K562 (cell line): ENCODE data around the gene IGF2R. TPM values are rescaled to one million over a fixed set of nuclear protein-coding genes. Genes with fewer than 3 reads are reported as not detected.

Experiments used
- ATAC-seq: fragments of 200-7000 bp; cut with Tn5 transposase; 3 replicates; pipeline ENCODE4 v1.9.1; 2020; ENCODE audit warnings: moderate library complexity
- BruUV-seq: library from RNA; stranded (reverse); fragments of 400-500 nt; replicated peaks from 2 replicates; lab custom pipeline; 2021; lab: Mats Ljungman, UMichigan
- CTCF ChIA-PET: fragments of 300-600 bp; formaldehyde crosslinking; extraction: SDS; loops from one replicate; lab custom pipeline; 2021; ENCODE audit warnings: low intra/inter-chr PET ratio; lab: Yijun Ruan, JAX
- POLR2A ChIA-PET: fragments of 300-600, 350-650 bp; sonication (Branson Sonifier 250); formaldehyde crosslinking; extraction: SDS; loops from one replicate; lab custom pipeline; 2021; ENCODE audit warnings: antibody characterized with exemption, inconsistent platforms; lab: Yijun Ruan, JAX
- DNase-seq, 4 experiments: peaks; one replicate each; pipeline versions ENCODE4 v3.0.0 to v3.0.0-alpha.2; 2011 to 2018; ENCODE audit warnings: low spot score in 3 of 4, mixed read lengths in 3 of 4; ENCODE audit errors: extremely low read depth in 1 of 4
- FAIRE-seq: peaks from 2 replicates; lab custom pipeline; 2011; peaks lifted over from hg19 to GRCh38; lab: Jason Lieb, UNC
- H2AFZ ChIP-seq: 2 replicates; pipeline ENCODE4 v1.6.0; 2011; ENCODE audit warnings: low read depth, low read length, control low read depth, inconsistent platforms
- H3K27ac ChIP-seq: fragments of 200-600 bp; 3 replicates; pipeline ENCODE4 v1.8.0; 2011; ENCODE audit warnings: low read depth, mild to moderate bottlenecking, control low read depth, inconsistent platforms, low read length, moderate library complexity, mixed read lengths; ENCODE audit errors: extremely low read depth
- H3K27me3 ChIP-seq, 2 experiments: fragments of 300-600 bp in 1 of 2; 2 replicates in 1 of 2; 3 replicates in 1 of 2; pipeline versions ENCODE4 v1.6.0 to v1.8.0; 2011; ENCODE audit warnings: inconsistent platforms in 2 of 2, low read length in 2 of 2, mild to moderate bottlenecking in 1 of 2, mixed read lengths in 1 of 2, moderate library complexity in 1 of 2; ENCODE audit not compliant: control insufficient read depth in 2 of 2, insufficient read depth in 2 of 2
- H3K36me3 ChIP-seq: fragments of 300-600 bp; 3 replicates; pipeline ENCODE4 v1.8.0; 2011; ENCODE audit warnings: mild to moderate bottlenecking, low read length, inconsistent platforms; ENCODE audit not compliant: control insufficient read depth, insufficient read depth
- H3K4me1 ChIP-seq, 2 experiments: fragments of 200-600 bp in 1 of 2; replicated peaks in 1 of 2; 2 replicates in 1 of 2; 3 replicates in 1 of 2; pipeline versions ENCODE4 v1.5.1 to v1.8.0; 2011; ENCODE audit warnings: inconsistent platforms in 2 of 2, low read length in 2 of 2, mild to moderate bottlenecking in 1 of 2, mixed read lengths in 1 of 2, moderate library complexity in 1 of 2; ENCODE audit not compliant: control insufficient read depth in 2 of 2, insufficient read depth in 2 of 2
- H3K4me2 ChIP-seq: 2 replicates; pipeline ENCODE4 v1.6.1; 2011; ENCODE audit warnings: low read length, control low read depth, inconsistent platforms, mixed read lengths; ENCODE audit not compliant: insufficient read depth
- H3K4me3 ChIP-seq: fragments of 200-600 bp; sonication (generic), shearing (Covaris generic); 2 replicates; pipeline ENCODE4 v1.5.1; 2016; ENCODE audit warnings: control low read depth, inconsistent platforms
- H3K79me2 ChIP-seq: fragments of 200-600 bp; 3 replicates; pipeline ENCODE4 v1.8.0; 2011; ENCODE audit warnings: low read length, inconsistent platforms; ENCODE audit not compliant: control insufficient read depth, insufficient read depth
- H3K9ac ChIP-seq, 2 experiments: 2 replicates each; pipeline versions ENCODE4 v1.6.0 to v1.6.1; 2011; ENCODE audit warnings: low read depth in 2 of 2, low read length in 2 of 2, control low read depth in 1 of 2, inconsistent platforms in 1 of 2, mild to moderate bottlenecking in 1 of 2, mixed read lengths in 1 of 2; ENCODE audit not compliant: insufficient read depth in 1 of 2
- H3K9me1 ChIP-seq: one replicate; pipeline ENCODE4 v1.6.0; 2011; ENCODE audit warnings: inconsistent platforms, mild to moderate bottlenecking, low read length, moderate library complexity; ENCODE audit not compliant: control insufficient read depth, insufficient read depth
- H3K9me3 ChIP-seq: replicated peaks from 2 replicates; pipeline ENCODE4 v1.5.1; 2011; ENCODE audit warnings: low read depth, low read length, inconsistent platforms; ENCODE audit not compliant: control insufficient read depth, insufficient read depth
- H4K20me1 ChIP-seq: replicated peaks from 2 replicates; pipeline ENCODE4 v1.6.1; 2011; ENCODE audit warnings: low read length, inconsistent platforms, mixed read lengths; ENCODE audit not compliant: control insufficient read depth, insufficient read depth
- HMG20A ChIP-seq: fragments of 450-650 bp; formaldehyde crosslinking; conservative IDR thresholded peaks from 2 replicates; pipeline ENCODE4 v1.4.0; 2020; ENCODE audit warnings: mild to moderate bottlenecking, mixed read lengths
- MEF2A ChIP-seq: IDR thresholded peaks from 2 replicates; pipeline ENCODE4 v1.6.1; 2011; ENCODE audit warnings: low read depth, mild to moderate bottlenecking, low read length, moderate library complexity; ENCODE audit not compliant: control insufficient read depth
- PHTF2 ChIP-seq: fragments of 250-450 bp; sonication (Bioruptor Pico); IDR thresholded peaks from 2 replicates; pipeline ENCODE4 v1.5.0; 2021; ENCODE audit warnings: mild to moderate bottlenecking
- SAFB2 ChIP-seq: fragments of 200-400 bp; formaldehyde crosslinking; IDR thresholded peaks from 2 replicates; pipeline ENCODE4 v1.6.1; 2018; ENCODE audit warnings: borderline replicate concordance, low read length, low read depth, moderate library complexity; ENCODE audit not compliant: severe bottlenecking
- SPI1 ChIP-seq: IDR thresholded peaks from 2 replicates; pipeline ENCODE4 v1.6.1; 2011; ENCODE audit warnings: low read depth, low read length, control low read depth, borderline replicate concordance
- SRF ChIP-seq, 2 experiments: fragments of 250-450, 450-650 bp in 1 of 2; sonication (Bioruptor Pico) in 1 of 2; sonication (generic) in 1 of 2; formaldehyde crosslinking; IDR thresholded peaks; 2 replicates each; pipeline versions ENCODE4 v1.5.0 to v1.5.1; 2020 to 2022; ENCODE audit warnings: mild to moderate bottlenecking in 1 of 2, missing genetic modification reagents in 1 of 2
- TCF7 ChIP-seq: sonication (generic); IDR thresholded peaks from 2 replicates; pipeline ENCODE4 v1.6.1; 2016; ENCODE audit warnings: antibody characterized with exemption, borderline replicate concordance
- TRIM28 ChIP-seq: fragments of 450-650 bp; IDR thresholded peaks from 2 replicates; pipeline ENCODE4 v1.6.1; 2017
- TSC22D4 ChIP-seq: fragments of 450-650 bp; IDR thresholded peaks from 2 replicates; pipeline ENCODE4 v1.6.1; 2016; ENCODE audit warnings: missing genetic modification characterization, missing biosample characterization, control low read depth
- U2AF1 ChIP-seq: fragments of 200-400 bp; formaldehyde crosslinking; optimal IDR thresholded peaks from 2 replicates; pipeline ENCODE3; 2017; ENCODE audit warnings: mild to moderate bottlenecking, low read depth, low read length, moderate library complexity
- ZBTB2 ChIP-seq: fragments of 450-650 bp; IDR thresholded peaks from 2 replicates; pipeline ENCODE4 v1.6.1; 2016; ENCODE audit warnings: antibody characterized with exemption
- ZFP1 ChIP-seq: fragments of 450-650 bp; formaldehyde crosslinking; IDR thresholded peaks from 2 replicates; pipeline ENCODE4 v1.4.0; 2020; ENCODE audit warnings: mild to moderate bottlenecking, mixed read lengths
- ZFP36 ChIP-seq: fragments of 150-350 bp; IDR thresholded peaks from 2 replicates; pipeline ENCODE4 v1.6.1; 2018; ENCODE audit warnings: low read length, low read depth; ENCODE audit not compliant: partially characterized antibody
- ZFP91 ChIP-seq: sonication (generic); formaldehyde crosslinking; IDR thresholded peaks from 2 replicates; pipeline ENCODE4 v1.8.0; 2022; ENCODE audit warnings: mild to moderate bottlenecking, missing genetic modification reagents
- ZNF140 ChIP-seq: fragments of 250-450 bp; sonication (Bioruptor Pico); IDR thresholded peaks from 2 replicates; pipeline ENCODE4 v1.8.0; 2021; ENCODE audit warnings: moderate library complexity, mild to moderate bottlenecking, inconsistent platforms
- ZNF184 ChIP-seq: sonication (generic); formaldehyde crosslinking; IDR thresholded peaks from 2 replicates; pipeline ENCODE4 v1.5.0; 2020; ENCODE audit warnings: missing genetic modification reagents
- WGBS: fragments of 100-300 bp; shearing (Covaris generic); methylation state at CpG from one replicate; pipeline ENCODE4 v1.1.6; 2016; ENCODE audit warnings: low coverage, mixed read lengths; ENCODE audit not compliant: insufficient coverage; ENCODE audit errors: missing lambda C conversion rate; 5-methylcytosine and 5-hydroxymethylcytosine counted together
- in situ Hi-C: fragments of 300-500 bp; cut with MboI; formaldehyde crosslinking; loops from 4 replicates; pipeline ENCODE4 v1.15.0; 2018; ENCODE audit warnings: inconsistent platforms, mixed read lengths
- intact Hi-C: fragments of 100-400 bp; cut with micrococcal nuclease; formaldehyde crosslinking; loops from 2 replicates; pipeline ENCODE4 v1.14.2; 2022
- polyA plus RNA-seq, 8 experiments: library from polyadenylated mRNA; depleted of rRNA in 4 of 8; stranded (reverse) in 5 of 8; unstranded in 3 of 8; fragments of >200 nt; fragmentation: Nextera tagmentation in 2 of 8; fragmentation: Illumina TruSeq in 1 of 8; extraction: Ambion mirVana in 2 of 8; extraction: Trizol in 1 of 8; gene quantifications; 2 replicates each; pipeline versions ENCODE4 v1.2.1 to v1.2.3, GENCODE V29; 2011 to 2014; ENCODE audit warnings: inconsistent platforms in 1 of 8, missing spikeins in 1 of 8
- total RNA-seq, 7 experiments: library from RNA; depleted of rRNA in 6 of 7; stranded (reverse); fragments of >200 nt in 6 of 7; fragmentation: Illumina TruSeq in 2 of 7; extraction: Trizol in 2 of 7; gene quantifications; 2 replicates each; pipeline versions ENCODE4 v1.2.1 to v1.2.3, GENCODE V29; 2011 to 2021; ENCODE audit warnings: low replicate concordance in 1 of 7

The IGF2R gene
- total and polyA plus RNA-seq, 9 of the 15 experiments (the other 6 are each of a cell fraction or from before 2014, with no cell fraction given), result 3.5 to 92.3 (median 34.5) TPM

- WGBS, result 87% methylated on average over 9 of the region's 9 CpGs
- ChIA-PET POLR2A (no interaction called here), CTCF (no interaction called here)
- Histone ChIP-seq H3K4me2 (no peak overlapping the region), H3K27me3 (no peaks in the 10 kb centered on the region), H3K4me1 (no peaks in the 10 kb centered on the region), H3K36me3 (peaks cover 89% of the 10 kb centered on the region), H3K9ac (no peak overlapping the region), H3K27ac (no peak overlapping the region), H3K4me3 (no peak overlapping the region), H3K79me2 (no peaks in the 10 kb centered on the region), H4K20me1 (no peaks in the 10 kb centered on the region), H3K9me1 (no peaks in the 10 kb centered on the region), H3K9me3 (no peaks in the 10 kb centered on the region), H2AFZ (no peak overlapping the region)
- in situ Hi-C loops, result no loop called here
- BruUV-seq, result no TSS peak
- no peak for TF ChIP-seq TSC22D4 (tag)
- no peak for TF ChIP-seq SPI1
- no peak for TF ChIP-seq SRF (CRISPR knock-in tag; IDR thresholded peaks at IDR 0.05)
- no peak for TF ChIP-seq U2AF1
- no peak for ATAC-seq
- no peak for FAIRE-seq
- intact Hi-C loops, result loop anchor here (10.0 kb wide), 1 partner anchor 165 kb away; no protein-coding TSS in a partner anchor
- DNase-seq, result no peak
These were observed 80.5 kb downstream of the IGF2R start for GRCh38 chr6:160049346-160049745.

- no peak overlapping the region for H3K27ac ChIP-seq
- no peak for TF ChIP-seq ZFP1
- TF ChIP-seq TRIM28, result no peak
- TF ChIP-seq HMG20A (CRISPR knock-in tag), result no peak
- no peak for TF ChIP-seq ZNF184 (CRISPR knock-in tag)
- TF ChIP-seq ZNF140, result no peak
- TF ChIP-seq ZBTB2, result no peak
- TF ChIP-seq PHTF2, result no peak
- TF ChIP-seq ZFP36, result no peak
- TF ChIP-seq ZFP91 (CRISPR knock-in tag), result no peak
- no peak for TF ChIP-seq MEF2A
- no peak for TF ChIP-seq SAFB2
- no peak for TF ChIP-seq TCF7
These were observed 81.1 kb downstream of the IGF2R start for GRCh38 chr6:160050022-160050421.

More at GRCh38 chr6:160050022-160050421, 81.1 kb downstream of the IGF2R start:
- H4K20me1 ChIP-seq, result no peaks in the 10 kb centered on the region
- 96% methylated on average over 7 of the region's 7 CpGs for WGBS
- in situ Hi-C loops (no loop called here), intact Hi-C loops (no loop called here)
- no peaks in the 10 kb centered on the region for H3K27me3 ChIP-seq
- ATAC-seq, result no peak
- ChIA-PET CTCF (no interaction called here), POLR2A (no interaction called here)
- no peaks in the 10 kb centered on the region for H3K9me3 ChIP-seq
- H3K4me3 ChIP-seq, result no peak overlapping the region
- no peaks in the 10 kb centered on the region for H3K4me1 ChIP-seq
- peaks cover 89% of the 10 kb centered on the region for H3K36me3 ChIP-seq
- no peak overlapping the region for H3K4me2 ChIP-seq
- FAIRE-seq, result no peak
- H3K9ac ChIP-seq, result no peak overlapping the region
- H3K79me2 ChIP-seq, result no peaks in the 10 kb centered on the region
- H2AFZ ChIP-seq, result no peak overlapping the region
- no peaks in the 10 kb centered on the region for H3K9me1 ChIP-seq
- no peak for DNase-seq
- BruUV-seq, result no TSS peak
